Measurements from ENCODE around the gene VIPR2. TPM values are rescaled to one million over a fixed set of nuclear protein-coding genes. Genes with fewer than 3 reads are reported as not detected.

VIPR2 gene
- total RNA-seq, 1 experiment from 2014 or later: not detected

GRCh38 chr7:159120540-159120919, 24.1 kb downstream of the VIPR2 start:
- intact Hi-C loops (cut with micrococcal nuclease; ENCODE audit: unreplicated experiment): no loop called here
- no peak overlapping the region for H3K27ac ChIP-seq
- TF ChIP-seq CTCF (conservative IDR thresholded peaks at IDR 0.05) (no peak), EZH2 (IDR thresholded peaks at IDR 0.05; ENCODE audit: low read depth) (no peak)
- BruUV-seq (replicated peaks): no TSS peak
- H3K36me3 ChIP-seq (ENCODE audit: low read depth): no peaks in the 10 kb centered on the region
- H3F3A ChIP-seq (ENCODE audit: insufficient read depth, low read depth): no peaks in the 10 kb centered on the region
- H2AFZ ChIP-seq: no peak overlapping the region
- H3K9me2 ChIP-seq (ENCODE audit: insufficient read depth): no peaks in the 10 kb centered on the region
- H3K4me2 ChIP-seq: no peak overlapping the region
- H3K4me1 ChIP-seq (replicated peaks; ENCODE audit: insufficient read depth): no peaks in the 10 kb centered on the region
- ChIA-PET POLR2A (ENCODE audit: unreplicated experiment) (no interaction called here), CTCF (no interaction called here)
- H3K79me2 ChIP-seq (ENCODE audit: low read depth): no peaks in the 10 kb centered on the region
- H3K4me3 ChIP-seq: no peak overlapping the region
- no peak for DNase-seq
- no peaks in the 10 kb centered on the region for H4K20me1 ChIP-seq (ENCODE audit: insufficient read depth)
- H3K27me3 ChIP-seq (ENCODE audit: insufficient read depth, low read depth): peaks cover 100% of the 10 kb centered on the region
- H3K9me3 ChIP-seq (ENCODE audit: insufficient read depth, low read depth): no peaks in the 10 kb centered on the region

- POLR2A ChIA-PET (ENCODE audit: unreplicated experiment): no interaction called here
- Histone ChIP-seq H3K9me2 (ENCODE audit: insufficient read depth) (no peaks in the 10 kb centered on the region), H3K9me3 (ENCODE audit: insufficient read depth, low read depth) (no peaks in the 10 kb centered on the region), H3K79me2 (ENCODE audit: low read depth) (no peaks in the 10 kb centered on the region), H3K27me3 (ENCODE audit: insufficient read depth, low read depth) (peaks cover 100% of the 10 kb centered on the region), H2AFZ (no peak overlapping the region), H3K27ac (no peak overlapping the region), H3K4me3 (no peak overlapping the region), H3K4me1 (replicated peaks; ENCODE audit: insufficient read depth) (no peaks in the 10 kb centered on the region), H3F3A (ENCODE audit: insufficient read depth, low read depth) (no peaks in the 10 kb centered on the region), H3K36me3 (ENCODE audit: low read depth) (no peaks in the 10 kb centered on the region), H3K4me2 (no peak overlapping the region), H4K20me1 (ENCODE audit: insufficient read depth) (no peaks in the 10 kb centered on the region)
- intact Hi-C loops (cut with micrococcal nuclease; ENCODE audit: unreplicated experiment): no loop called here
- CTCF ChIA-PET: no interaction called here
- BruUV-seq (replicated peaks): no TSS peak
- TF ChIP-seq CTCF (conservative IDR thresholded peaks at IDR 0.05): no peak
- TF ChIP-seq EZH2 (IDR thresholded peaks at IDR 0.05; ENCODE audit: low read depth): no peak; the same call in 1 of the 2 replicates
- no peak for DNase-seq
Observed at GRCh38 chr7:159119851-159120539, 24.7 kb downstream of the VIPR2 start.

DNA sequence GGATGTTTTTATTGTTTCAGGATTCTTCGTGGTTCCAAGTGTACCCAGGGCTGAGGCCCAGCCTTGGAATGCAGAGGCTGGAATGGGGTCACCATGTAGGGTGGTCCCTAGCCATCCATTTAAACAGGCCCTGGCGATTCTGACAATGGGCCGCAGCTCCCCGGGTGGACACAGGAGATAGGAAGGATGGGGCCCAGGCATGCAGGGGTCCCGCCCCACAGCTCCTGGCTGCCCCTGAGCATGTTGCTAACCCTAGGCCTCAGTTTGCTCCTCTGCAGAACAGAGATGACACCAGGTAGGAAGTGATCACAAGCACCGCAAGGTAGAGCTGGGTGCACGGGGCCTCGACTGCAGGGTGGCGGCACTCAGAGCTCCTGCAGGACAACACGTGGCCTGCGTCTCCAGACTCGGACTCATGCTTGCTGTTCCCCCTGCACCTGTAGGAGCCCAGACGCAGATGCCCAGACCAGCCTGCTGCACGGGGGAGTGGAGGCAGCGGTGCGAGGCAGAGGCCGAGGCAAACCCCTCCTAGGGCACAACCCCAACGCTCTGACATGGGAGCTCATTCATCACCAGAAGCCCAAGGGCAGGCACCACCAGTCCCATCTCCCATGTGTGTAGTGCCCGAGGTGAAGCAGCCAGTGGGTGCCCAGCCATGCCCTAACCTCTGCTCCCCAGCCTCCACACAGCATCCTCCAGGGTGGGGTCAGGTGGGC, 25.5 kb downstream of the VIPR2 start:
- intact Hi-C loops (cut with micrococcal nuclease; ENCODE audit: unreplicated experiment): no loop called here
- no peak overlapping the region for H2AFZ ChIP-seq
- TF ChIP-seq EZH2 (IDR thresholded peaks at IDR 0.05; ENCODE audit: low read depth) (no peak), CTCF (conservative IDR thresholded peaks at IDR 0.05) (no peak)
- ChIA-PET CTCF (no interaction called here), POLR2A (ENCODE audit: unreplicated experiment) (no interaction called here)
- H3K27ac ChIP-seq: no peak overlapping the region
- H3K79me2 ChIP-seq (ENCODE audit: low read depth): no peaks in the 10 kb centered on the region
- H3K27me3 ChIP-seq (ENCODE audit: insufficient read depth, low read depth): peaks cover 100% of the 10 kb centered on the region
- no peaks in the 10 kb centered on the region; the same call in 1 of the 2 replicates for H4K20me1 ChIP-seq (ENCODE audit: insufficient read depth)
- H3K4me1 ChIP-seq (replicated peaks; ENCODE audit: insufficient read depth): no peaks in the 10 kb centered on the region
- no peaks in the 10 kb centered on the region for H3F3A ChIP-seq (ENCODE audit: insufficient read depth, low read depth)
- H3K4me2 ChIP-seq: no peak overlapping the region
- no peaks in the 10 kb centered on the region for H3K9me3 ChIP-seq (ENCODE audit: insufficient read depth, low read depth)
- no TSS peak for BruUV-seq (replicated peaks)
- DNase-seq: no peak
- H3K36me3 ChIP-seq (ENCODE audit: low read depth): no peaks in the 10 kb centered on the region
- H3K9me2 ChIP-seq (ENCODE audit: insufficient read depth): no peaks in the 10 kb centered on the region
- no peak overlapping the region for H3K4me3 ChIP-seq
